ENCODE measurements around the gene RBM17.
"Not testable (repeated sequence)": the region's sequence is repeated elsewhere in the genome, so short reads cannot be mapped to it uniquely, and the experiment has no call there.

The RBM17 gene

DNA sequence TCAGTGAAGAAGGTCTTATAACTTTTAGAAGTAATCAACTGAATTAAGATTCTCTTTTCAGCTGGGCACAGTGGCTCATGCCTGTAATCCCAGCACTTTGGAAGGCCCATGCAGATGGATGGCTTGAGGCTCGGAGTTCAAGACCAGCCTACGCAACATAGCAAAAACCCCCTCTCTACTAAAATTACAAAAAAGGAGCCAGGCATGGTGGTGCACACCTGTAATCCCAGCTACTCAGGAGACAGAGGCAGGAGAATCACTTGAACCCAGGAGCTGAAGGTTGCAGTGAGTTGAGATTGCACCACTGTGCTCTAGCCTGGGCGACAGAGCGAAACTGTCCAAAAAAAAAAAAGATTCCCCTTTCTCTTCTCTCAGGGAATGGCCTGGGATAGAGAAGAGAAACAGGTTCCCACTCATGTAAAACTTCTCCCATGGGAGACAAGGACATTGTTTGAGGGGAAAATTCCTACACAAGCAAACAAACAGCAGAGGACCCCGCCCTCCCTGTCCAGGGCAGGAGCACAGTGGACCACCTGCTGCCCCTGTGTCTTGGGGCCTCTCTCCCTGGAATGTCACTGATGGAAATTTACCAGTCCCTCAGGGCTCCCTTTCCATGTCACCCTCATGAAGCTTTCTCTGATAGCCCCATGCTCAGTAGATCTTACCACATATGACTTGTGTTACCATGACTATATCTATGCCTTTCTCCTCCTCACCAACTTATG, 32.3 kb upstream of the RBM17 start:
- no peak for DNase-seq

DNA sequence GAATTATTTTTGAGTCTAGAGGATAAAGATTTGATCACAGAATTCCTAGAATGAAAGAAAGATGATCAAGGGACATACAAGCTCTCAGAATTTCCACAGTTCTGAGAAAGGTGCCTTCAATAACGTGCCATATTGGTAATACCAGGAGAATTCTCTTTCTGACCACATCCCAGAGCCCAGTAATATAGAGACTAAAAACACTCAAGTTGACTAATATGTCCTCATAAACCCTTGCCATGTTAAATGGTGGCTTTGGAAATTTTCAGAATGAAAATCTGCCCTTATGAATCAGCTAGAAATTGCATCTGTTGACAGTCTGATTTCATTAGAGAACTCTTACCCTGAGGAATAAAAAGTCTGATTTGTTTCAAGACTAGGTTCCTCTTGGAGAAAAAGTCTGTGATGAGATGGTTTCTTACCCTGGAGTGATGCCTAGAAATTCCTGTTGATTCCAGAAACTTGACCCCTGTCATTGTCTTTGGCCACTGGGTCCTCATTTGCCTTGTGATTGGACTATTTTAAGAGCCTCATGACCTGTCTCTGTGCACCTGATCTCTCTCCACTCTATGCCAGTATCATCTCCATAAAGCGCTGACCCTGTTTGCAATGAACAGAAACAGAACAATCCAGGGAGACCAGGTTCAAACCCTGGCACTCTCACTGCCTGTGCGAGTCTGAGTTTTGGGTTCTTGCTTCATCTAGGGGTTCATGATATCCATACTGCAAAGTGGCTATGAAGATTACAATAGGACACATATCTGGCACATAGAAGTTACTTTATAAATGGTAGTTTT, 30.0 kb upstream of the RBM17 start:
- no peak for DNase-seq

DNA sequence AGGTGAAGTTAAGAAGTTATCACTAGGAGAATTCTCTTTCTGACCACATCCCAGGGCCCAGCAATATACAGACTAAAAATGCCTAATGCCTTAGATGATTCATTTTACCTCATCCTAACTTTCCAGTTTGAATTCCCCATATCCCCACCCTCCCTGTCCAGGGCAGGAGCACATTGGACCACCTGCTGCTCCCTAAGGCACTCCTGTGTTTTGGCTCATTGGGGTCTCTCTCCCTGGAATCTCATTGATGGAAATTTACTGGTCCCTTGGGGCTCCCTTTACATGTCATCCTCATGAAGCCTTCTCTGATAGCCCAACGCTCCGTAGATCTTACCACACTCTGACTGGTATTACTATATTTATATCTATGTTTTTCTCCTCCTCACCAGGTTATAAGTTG, 29.3 kb upstream of the RBM17 start:
- DNase-seq, result no peak

DNA sequence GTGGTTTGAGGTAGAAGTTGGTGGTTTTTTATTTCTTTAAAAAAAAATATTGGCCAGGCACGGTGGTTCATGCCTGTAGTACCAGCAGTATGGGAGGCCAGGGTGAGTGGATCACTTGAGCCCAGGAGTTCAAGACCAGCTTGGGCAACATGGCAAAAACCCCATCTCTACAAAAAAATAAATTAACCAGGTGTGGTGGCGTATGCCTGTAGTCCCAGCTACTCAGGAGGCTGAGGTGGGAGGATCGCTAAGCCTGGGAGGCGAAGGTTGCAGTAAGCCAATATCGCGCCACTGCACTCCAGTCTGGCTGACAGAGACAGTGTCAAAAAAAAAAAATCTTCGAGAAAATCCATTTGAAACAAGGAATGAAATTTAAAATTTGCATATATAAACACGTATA, 27.8 kb upstream of the RBM17 start:
- DNase-seq, result no peak

- DNase-seq, result peak; percentile 70 to 71
These were observed 26.6 kb upstream of the RBM17 start, which contains the start of gene IL2RA for GRCh38 chr10:6062101-6062771. Gene IL2RA (minus strand): TSS chr10:6062367. CDS start chr10:6062151, 216 bp downstream.

GRCh38 chr10:6064119-6064518, 24.7 kb upstream of the RBM17 start:
- no peak for DNase-seq

DNA sequence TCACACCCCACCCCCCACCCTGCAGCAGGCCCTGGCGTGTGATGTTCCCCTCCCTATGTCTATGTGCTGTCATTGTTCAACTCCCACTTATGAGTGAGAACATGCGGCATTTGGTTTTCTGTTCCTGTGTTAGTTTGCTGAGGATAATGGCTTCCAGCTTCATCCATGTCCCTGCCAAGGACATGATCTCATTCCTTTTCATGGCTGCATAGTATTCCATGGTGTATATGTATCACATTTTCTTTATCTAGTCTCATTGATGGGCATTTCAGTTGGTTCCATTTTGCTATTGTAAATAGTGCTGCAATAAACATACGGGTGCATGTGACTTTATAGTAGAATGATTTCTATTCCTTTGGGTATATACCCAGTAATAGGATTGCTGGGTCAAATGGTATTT, 24.1 kb upstream of the RBM17 start:
- not testable (repeated sequence) for DNase-seq

- DNase-seq, result no peak
These were observed 23.4 kb upstream of the RBM17 start for GRCh38 chr10:6065406-6065805.

DNA sequence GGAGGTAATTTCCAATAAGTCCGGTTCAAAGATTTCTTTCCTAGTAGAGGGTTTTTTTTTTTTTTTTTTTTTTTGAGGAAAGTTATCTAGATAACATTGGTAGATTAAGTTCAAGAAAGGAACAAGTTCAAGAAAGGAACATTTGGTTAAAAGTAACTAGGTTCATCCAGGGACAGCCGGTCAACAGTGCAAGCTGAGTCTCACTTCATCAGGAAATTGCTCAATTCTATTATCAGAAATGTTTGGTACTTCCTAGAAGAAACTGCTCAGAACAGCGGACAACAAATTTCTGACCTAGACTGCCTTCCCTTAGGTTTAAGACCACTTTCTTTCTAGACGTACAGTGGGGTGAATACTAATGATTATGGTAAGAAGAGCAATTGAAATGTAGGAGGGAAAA, 23.0 kb upstream of the RBM17 start:
- no peak for DNase-seq

GRCh38 chr10:6067457-6067856, 21.4 kb upstream of the RBM17 start:
- DNase-seq, result no peak

- no peak for DNase-seq
These were observed 20.8 kb upstream of the RBM17 start for GRCh38 chr10:6068006-6068405.

DNA sequence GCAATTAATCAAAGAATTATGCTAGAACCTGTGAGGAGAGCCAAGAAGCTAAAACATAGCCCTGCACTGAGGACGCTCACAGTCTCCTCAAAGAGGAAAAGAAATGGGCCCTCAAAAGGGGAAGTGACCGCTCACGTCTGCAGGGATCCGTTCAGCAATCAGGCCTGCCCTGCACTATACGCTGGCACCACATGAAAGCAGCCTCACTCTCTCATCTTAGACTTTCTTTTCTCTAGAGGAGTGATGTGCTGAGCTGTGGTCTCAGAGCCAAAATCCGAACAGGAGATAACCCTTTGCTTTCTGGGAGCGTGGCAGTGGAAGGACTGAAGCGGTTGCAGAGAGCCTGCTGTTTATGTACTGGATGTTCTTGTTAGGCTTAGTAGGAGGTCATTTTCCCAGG, 20.4 kb upstream of the RBM17 start:
- no peak for DNase-seq

GRCh38 chr10:6069081-6069931, 19.5 kb upstream of the RBM17 start:
- no peak for DNase-seq

DNA sequence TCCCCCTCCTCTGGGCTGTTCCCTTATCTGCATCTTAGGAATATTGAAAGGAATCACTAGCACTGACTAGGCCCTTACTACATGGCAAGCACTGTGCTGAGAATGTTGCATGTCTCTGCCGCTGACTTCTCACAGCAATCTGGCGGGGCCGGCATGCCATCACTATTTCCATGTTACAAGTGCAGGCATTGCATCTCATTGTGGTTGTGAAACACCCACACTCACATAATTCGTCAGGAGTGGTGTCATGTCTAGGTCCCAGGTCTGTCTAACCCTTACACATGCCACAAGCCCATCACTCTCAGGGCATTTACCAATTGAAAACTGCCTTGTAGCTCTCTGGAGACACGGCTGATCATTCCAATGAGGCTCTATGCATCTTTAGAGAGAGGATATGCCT, 18.2 kb upstream of the RBM17 start:
- peak; percentile 69 to 70 for DNase-seq

DNA sequence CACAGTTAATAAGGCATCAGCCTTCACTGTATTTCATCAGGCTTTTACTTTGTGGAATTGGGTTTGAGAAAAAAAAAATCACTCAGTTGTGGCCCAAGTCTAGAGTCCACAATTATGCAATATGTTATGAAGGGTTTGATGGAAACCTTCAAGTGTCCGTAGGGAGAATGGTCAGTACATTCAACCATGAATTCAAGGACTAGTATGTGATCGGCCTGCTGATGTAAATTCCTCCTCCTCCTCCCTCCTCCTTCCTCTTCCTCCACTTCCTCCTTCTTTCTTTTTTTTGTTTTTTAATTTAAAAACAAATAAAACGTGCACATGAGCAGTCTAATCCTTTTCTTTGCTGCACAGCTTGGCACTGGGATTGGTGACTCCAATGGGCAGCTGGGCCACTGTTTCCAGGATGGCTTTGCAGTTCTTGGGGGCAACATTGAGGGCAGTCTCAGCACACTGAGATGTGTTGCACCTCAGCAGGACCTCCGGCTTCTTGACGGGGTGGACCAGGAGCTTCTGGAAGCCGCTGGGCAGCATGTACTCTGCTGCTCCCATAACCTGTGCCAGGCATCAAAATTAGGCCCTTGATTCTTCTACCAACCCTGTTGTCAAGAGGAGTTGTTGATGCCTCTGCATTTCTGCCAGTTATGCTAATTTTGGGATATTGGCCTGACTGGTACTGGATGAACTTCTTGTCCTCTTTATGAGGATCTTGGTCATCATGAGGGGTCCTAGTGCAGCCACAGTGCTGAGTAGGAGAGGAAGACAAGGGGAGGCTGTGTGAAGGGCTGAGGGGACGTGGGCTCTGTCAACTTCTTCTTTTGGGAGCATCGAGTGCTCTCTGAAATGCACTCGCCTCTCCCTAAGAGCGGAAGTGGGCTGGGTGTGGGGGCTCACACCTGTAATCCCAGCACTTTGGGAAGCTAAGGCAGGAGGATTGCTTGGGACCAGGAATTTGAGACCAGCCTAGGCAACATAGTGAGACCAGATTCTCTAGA, 17.4 kb upstream of the RBM17 start:
- no peak for DNase-seq

DNA sequence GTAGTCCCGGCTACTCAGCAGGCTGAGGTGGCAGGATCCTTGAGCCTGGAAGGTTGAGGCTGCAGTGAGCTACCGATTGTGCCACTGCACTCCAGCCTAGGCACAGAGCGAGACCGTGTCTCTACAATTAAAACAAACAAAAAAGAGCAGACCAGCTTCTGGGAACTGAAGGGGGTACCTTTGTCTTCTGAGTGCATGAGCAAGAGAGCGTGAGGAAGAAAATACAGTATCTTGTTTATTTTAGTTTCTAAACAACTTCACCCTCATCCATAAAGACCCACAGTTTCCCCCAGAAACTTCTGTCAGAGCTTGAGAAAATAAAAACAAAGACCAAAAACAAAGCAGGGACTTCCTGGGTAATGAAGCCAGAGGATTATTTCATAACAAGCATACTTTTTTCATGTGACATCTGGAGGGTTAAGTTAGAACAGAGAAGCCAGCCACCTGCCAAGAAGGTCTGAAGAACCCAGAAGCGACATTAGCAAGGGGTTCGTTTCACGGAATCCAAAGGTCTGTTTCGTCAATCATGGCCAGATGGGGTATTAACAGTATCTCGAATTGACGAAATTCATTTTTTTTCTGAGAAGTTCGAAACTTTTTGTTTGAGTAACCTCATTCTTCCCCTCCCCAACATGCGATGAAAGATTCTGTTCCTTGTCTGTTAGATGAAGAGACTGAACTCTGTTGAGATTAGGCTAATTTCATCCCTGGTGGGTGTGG, 16.5 kb upstream of the RBM17 start:
- DNase-seq, result no peak

- DNase-seq, result no peak
These were observed 14.1 kb upstream of the RBM17 start for GRCh38 chr10:6074489-6075301.

GRCh38 chr10:6077071-6077675, 11.7 kb upstream of the RBM17 start:
- DNase-seq, result no peak

DNA sequence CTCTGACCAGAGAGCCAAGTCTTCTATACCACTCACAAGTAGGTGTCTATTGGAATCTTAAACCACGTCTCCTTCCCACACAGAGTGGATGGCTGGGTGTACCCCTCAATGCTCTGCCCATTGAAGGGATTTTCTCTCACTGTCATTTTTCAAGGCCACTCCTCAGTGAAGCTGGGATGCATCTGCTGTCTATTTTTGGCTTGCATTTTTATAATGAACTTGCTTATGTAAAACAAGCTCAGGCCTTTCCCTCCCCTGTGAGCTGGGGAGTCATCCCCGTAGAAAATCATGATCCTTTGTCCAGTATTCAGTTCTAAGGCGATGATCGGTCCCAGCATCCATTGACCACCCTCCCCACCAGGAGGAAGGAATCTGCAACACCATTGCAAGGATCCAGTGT, 9.8 kb upstream of the RBM17 start:
- DNase-seq, result no peak

Data from activated CD4-positive, alpha-beta T cell treated with anti-CD3 and anti-CD28 coated beads for 4 hours (primary cell).